HCT116 (cell line): Measurements from ENCODE around the gene MYBPH. TPM values are rescaled to one million over a fixed set of nuclear protein-coding genes. Genes with fewer than 3 reads are reported as not detected.

Experiments used
- ATAC-seq: fragments of 200-7000 bp; cut with Tn5 transposase; 2 replicates; pipeline ENCODE4 v1.9.1; 2020; ENCODE audit warnings: mild to moderate bottlenecking, moderate library complexity
- BruUV-seq: library from RNA; stranded (reverse); fragments of 400-500 nt; replicated peaks from 2 replicates; lab custom pipeline; 2021; lab: Mats Ljungman, UMichigan
- CTCF ChIA-PET: fragments of 300-600 bp; sonication (Branson Sonifier 250); formaldehyde crosslinking; loops from one replicate; lab custom pipeline; 2021; ENCODE audit warnings: antibody characterized with exemption; lab: Charles Lee
- POLR2A ChIA-PET: fragments of 300-600, 350-600 bp; sonication (Branson Sonifier 250); formaldehyde crosslinking; loops from one replicate; lab custom pipeline; 2021; ENCODE audit warnings: antibody characterized with exemption; lab: Charles Lee
- RAD21 ChIA-PET, 2 experiments: fragments of 300-600 bp; sonication (Branson Sonifier 250); formaldehyde crosslinking; loops; one replicate each; lab custom pipeline; 2023; ENCODE audit warnings: low total read pairs in 2 of 2; ENCODE audit not compliant: uncharacterized antibody in 2 of 2, unreplicated experiment in 2 of 2, low non-redundant PET in 1 of 2; lab: Charles Lee
- DNase-seq: peaks from one replicate; pipeline ENCODE4 v3.0.0-alpha.2; 2010; ENCODE audit warnings: low read depth, low spot score
- H2AFZ ChIP-seq: fragments of 200-600 bp; shearing (Covaris generic), sonication (generic); 2 replicates; pipeline ENCODE4 v1.6.1; 2017; ENCODE audit warnings: low read depth, mixed run types, mixed read lengths, antibody characterized with exemption, low read length; ENCODE audit not compliant: poor library complexity, severe bottlenecking
- H3K27ac ChIP-seq: 2 replicates; pipeline ENCODE4 v1.5.1; 2012; ENCODE audit warnings: low read depth, low read length
- H3K27me3 ChIP-seq: fragments of 200-600 bp; sonication (generic); 2 replicates; pipeline ENCODE4 v1.6.1; 2016; ENCODE audit warnings: mixed run types, low read length, mixed read lengths; ENCODE audit not compliant: insufficient read depth
- H3K36me3 ChIP-seq, 2 experiments: fragments of 200-500 bp in 1 of 2; fragments of 200-600 bp in 1 of 2; sonication (Bioruptor generic) in 1 of 2; sonication (generic) in 1 of 2; 2 replicates each; pipeline versions ENCODE4 v1.5.1 to v1.6.1; 2014 to 2016; ENCODE audit warnings: low read length in 2 of 2, inconsistent platforms in 1 of 2, mixed read lengths in 1 of 2, mixed run types in 1 of 2; ENCODE audit not compliant: insufficient read depth in 2 of 2, control insufficient read depth in 1 of 2
- H3K4me1 ChIP-seq, 2 experiments: fragments of 200-600 bp in 1 of 2; sonication (generic) in 1 of 2; 2 replicates each; pipeline versions ENCODE4 v1.5.1 to v1.6.1; 2012 to 2017; ENCODE audit warnings: low read length in 2 of 2, inconsistent platforms in 1 of 2, mild to moderate bottlenecking in 1 of 2, mixed read lengths in 1 of 2, mixed run types in 1 of 2, moderate library complexity in 1 of 2; ENCODE audit not compliant: insufficient read depth in 2 of 2, control insufficient read depth in 1 of 2
- H3K4me2 ChIP-seq: fragments of 200-600 bp; sonication (generic); 2 replicates; pipeline ENCODE4 v1.6.1; 2017; ENCODE audit warnings: mixed run types, low read length, mixed read lengths
- H3K4me3 ChIP-seq, 2 experiments: fragments of 200-600 bp in 1 of 2; sonication (generic) in 1 of 2; replicated peaks in 1 of 2; 2 replicates each; pipeline ENCODE4 v1.5.1; 2011 to 2016; ENCODE audit warnings: low read length in 2 of 2, control low read depth in 1 of 2, low read depth in 1 of 2, mild to moderate bottlenecking in 1 of 2, mixed read lengths in 1 of 2, mixed run types in 1 of 2
- H3K79me2 ChIP-seq: fragments of 200-600 bp; sonication (generic); 2 replicates; pipeline ENCODE4 v1.6.1; 2017; ENCODE audit warnings: mild to moderate bottlenecking, mixed run types, low read length, moderate library complexity, mixed read lengths; ENCODE audit not compliant: insufficient read depth
- H3K9ac ChIP-seq: fragments of 200-600 bp; sonication (generic); 2 replicates; pipeline ENCODE4 v1.6.1; 2016; ENCODE audit warnings: low read length, mixed read lengths
- H3K9me2 ChIP-seq: fragments of 200-600 bp; sonication (generic), shearing (Covaris generic); 2 replicates; pipeline ENCODE4 v1.6.1; 2017; ENCODE audit warnings: mixed run types, mild to moderate bottlenecking, moderate library complexity; ENCODE audit not compliant: insufficient read depth
- H3K9me3 ChIP-seq, 2 experiments: fragments of 200-500 bp in 1 of 2; fragments of 200-600 bp in 1 of 2; sonication (Bioruptor generic) in 1 of 2; sonication (generic) in 1 of 2; 2 replicates each; pipeline ENCODE4 v1.6.1; 2014 to 2017; ENCODE audit warnings: low read length in 2 of 2, mixed read lengths in 2 of 2, inconsistent platforms in 1 of 2, low read depth in 1 of 2, mild to moderate bottlenecking in 1 of 2, mixed run types in 1 of 2, moderate library complexity in 1 of 2; ENCODE audit not compliant: control insufficient read depth in 1 of 2, insufficient read depth in 1 of 2
- H4K20me1 ChIP-seq: fragments of 200-600 bp; sonication (generic), shearing (Covaris generic); 2 replicates; pipeline ENCODE4 v1.6.1; 2017; ENCODE audit warnings: mixed run types, mild to moderate bottlenecking, moderate library complexity; ENCODE audit not compliant: insufficient read depth
- CEBPB ChIP-seq: IDR thresholded peaks from 2 replicates; pipeline ENCODE4 v1.6.1; 2012; ENCODE audit warnings: low read depth
- EGR1 ChIP-seq: IDR thresholded peaks from 2 replicates; pipeline ENCODE4 v1.6.1; 2012; ENCODE audit warnings: low read depth
- ELF1 ChIP-seq: IDR thresholded peaks from 2 replicates; pipeline ENCODE4 v1.6.1; 2012; ENCODE audit warnings: low read depth, borderline replicate concordance
- EZH2 ChIP-seq: fragments of 200-600 bp; sonication (generic); IDR thresholded peaks from 2 replicates; pipeline ENCODE4 v1.6.1; 2017; ENCODE audit warnings: antibody characterized with exemption, mixed run types
- EZH2phosphoT487 ChIP-seq: fragments of 200-600 bp; IDR thresholded peaks from 2 replicates; pipeline ENCODE4 v1.6.1; 2018; ENCODE audit warnings: antibody characterized with exemption, borderline replicate concordance
- JUND ChIP-seq: IDR thresholded peaks from 2 replicates; pipeline ENCODE4 v1.6.1; 2012
- POLR2A ChIP-seq: IDR thresholded peaks from 2 replicates; pipeline ENCODE4 v1.7.0; 2011; ENCODE audit warnings: borderline replicate concordance; ENCODE audit not compliant: insufficient read depth, insufficient read length; ENCODE audit errors: extremely low read depth
- POLR2AphosphoS5 ChIP-seq: IDR thresholded peaks from 2 replicates; pipeline ENCODE4 v1.6.1; 2011; ENCODE audit warnings: mild to moderate bottlenecking, low read depth, low read length, moderate library complexity
- SP1 ChIP-seq: IDR thresholded peaks from 2 replicates; pipeline ENCODE4 v1.6.1; 2012; ENCODE audit warnings: low read depth
- YY1 ChIP-seq: IDR thresholded peaks from 2 replicates; pipeline ENCODE4 v1.6.1; 2011; ENCODE audit warnings: low read length, low read depth, moderate library complexity, mild to moderate bottlenecking; ENCODE audit not compliant: insufficient replicate concordance; ENCODE audit errors: extremely low read depth
- ZBTB33 ChIP-seq: IDR thresholded peaks from 2 replicates; pipeline ENCODE4 v1.6.1; 2011; ENCODE audit warnings: mild to moderate bottlenecking, low read length, moderate library complexity; ENCODE audit not compliant: insufficient replicate concordance; ENCODE audit errors: extremely low read depth
- intact Hi-C: fragments of 100-400 bp; cut with micrococcal nuclease; formaldehyde crosslinking; loops from 2 replicates; pipeline ENCODE4 v1.10.0; 2022
- total RNA-seq: library from RNA; stranded (reverse); gene quantifications from one replicate; pipeline ENCODE4 v1.2.1, GENCODE V29; 2021; ENCODE audit not compliant: unreplicated experiment
- TF ChIP-seq, protein P1 (sequence below), 3 experiments: fragments of 200-600 bp in 1 of 3; sonication (generic) in 1 of 3; IDR thresholded peaks in 2 of 3; conservative IDR thresholded peaks in 1 of 3; 2 replicates each; pipeline ENCODE4 v1.5.1; 2012 to 2017; ENCODE audit warnings: low read depth in 2 of 3, low read length in 2 of 3, antibody characterized with exemption in 1 of 3, borderline replicate concordance in 1 of 3, control low read depth in 1 of 3, mild to moderate bottlenecking in 1 of 3, mixed read lengths in 1 of 3, mixed run types in 1 of 3, moderate library complexity in 1 of 3; ENCODE audit not compliant: insufficient read depth in 1 of 3

The MYBPH gene
- total RNA-seq, 1 experiment from 2014 or later, result 0.22 TPM

GRCh38 chr1:203148579-203148978 lies 27.0 kb downstream of the MYBPH start (continued):
- no peak for TF ChIP-seq YY1
- TF ChIP-seq EZH2, result no peak
- no peak for TF ChIP-seq ELF1
- TF ChIP-seq EZH2phosphoT487, result no peak
- no peak for TF ChIP-seq CEBPB
- TF ChIP-seq EGR1, result no peak
- TF ChIP-seq SP1, result no peak
- no peak for TF ChIP-seq POLR2A
- no peak for TF ChIP-seq ZBTB33
- no peak for TF ChIP-seq POLR2AphosphoS5

- RAD21 ChIA-PET, result no interaction called here
- peak; percentile 16 for DNase-seq
- CTCF ChIA-PET, result interaction anchor here (0.7 to 2.9 kb wide), 7 partner anchors 14 to 30 kb away, joined by 3 to 20 read pairs (median 5); partner anchors contain the start of gene ADORA1
- BruUV-seq, result no TSS peak
- intact Hi-C loops, result no loop called here
- Histone ChIP-seq H3K4me1 (peaks cover 3 to 21% of the 10 kb centered on the region in 2 experiments; a peak in 3 of 4 replicates), H3K27ac (no peak overlapping the region), H3K36me3 (no peaks in the 10 kb centered on the region)
- POLR2A ChIA-PET, result no interaction called here
- TF ChIP-seq JUND, result no peak
- TF ChIP-seq, protein P1, sequence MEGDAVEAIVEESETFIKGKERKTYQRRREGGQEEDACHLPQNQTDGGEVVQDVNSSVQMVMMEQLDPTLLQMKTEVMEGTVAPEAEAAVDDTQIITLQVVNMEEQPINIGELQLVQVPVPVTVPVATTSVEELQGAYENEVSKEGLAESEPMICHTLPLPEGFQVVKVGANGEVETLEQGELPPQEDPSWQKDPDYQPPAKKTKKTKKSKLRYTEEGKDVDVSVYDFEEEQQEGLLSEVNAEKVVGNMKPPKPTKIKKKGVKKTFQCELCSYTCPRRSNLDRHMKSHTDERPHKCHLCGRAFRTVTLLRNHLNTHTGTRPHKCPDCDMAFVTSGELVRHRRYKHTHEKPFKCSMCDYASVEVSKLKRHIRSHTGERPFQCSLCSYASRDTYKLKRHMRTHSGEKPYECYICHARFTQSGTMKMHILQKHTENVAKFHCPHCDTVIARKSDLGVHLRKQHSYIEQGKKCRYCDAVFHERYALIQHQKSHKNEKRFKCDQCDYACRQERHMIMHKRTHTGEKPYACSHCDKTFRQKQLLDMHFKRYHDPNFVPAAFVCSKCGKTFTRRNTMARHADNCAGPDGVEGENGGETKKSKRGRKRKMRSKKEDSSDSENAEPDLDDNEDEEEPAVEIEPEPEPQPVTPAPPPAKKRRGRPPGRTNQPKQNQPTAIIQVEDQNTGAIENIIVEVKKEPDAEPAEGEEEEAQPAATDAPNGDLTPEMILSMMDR (IDR thresholded peaks at IDR 0.05 in 2 of 3, conservative IDR thresholded peaks at IDR 0.05 in 1 of 3; ENCODE audit: borderline replicate concordance in 1 of 3, insufficient read depth in 1 of 3, low read depth in 2 of 3, low read length in 2 of 3), result peak in 2 of 3 experiments; percentile 65 to 68; a peak in 4 of 6 replicates
- TF ChIP-seq, all 23 proteins: peak for 1
- ATAC-seq, result peak; percentile 67
- H4K20me1 ChIP-seq, result no peaks in the 10 kb centered on the region
- H3K9me3 ChIP-seq, result no peaks in the 10 kb centered on the region
- H3K27me3 ChIP-seq, result no peaks in the 10 kb centered on the region
- H3K9ac ChIP-seq, result no peak overlapping the region
- H3K4me3 ChIP-seq, result no peak overlapping the region
- H3K4me2 ChIP-seq, result no peak overlapping the region
- H3K9me2 ChIP-seq, result no peaks in the 10 kb centered on the region
- no peak overlapping the region for H2AFZ ChIP-seq
- no peaks in the 10 kb centered on the region for H3K79me2 ChIP-seq
These were observed 27.5 kb downstream of the MYBPH start for GRCh38 chr1:203148127-203148526.
